Brain microvascular endothelial cell (primary cell): ENCODE results near the gene NHLRC4.

ENCODE experiments used
- DNase-seq: peaks from one replicate; pipeline ENCODE4 v3.0.0-alpha.2; 2020
- H3K27ac ChIP-seq: fragments of 250-450 bp; sonication (Bioruptor Pico); 2 replicates; pipeline ENCODE4 v1.5.1; 2020; ENCODE audit warnings: mild to moderate bottlenecking, moderate library complexity
- H3K27me3 ChIP-seq: fragments of 250-450 bp; sonication (Bioruptor Pico); replicated peaks from 2 replicates; pipeline ENCODE4 v1.5.1; 2020; ENCODE audit warnings: mild to moderate bottlenecking
- H3K36me3 ChIP-seq: fragments of 250-450 bp; sonication (Bioruptor Pico); replicated peaks from 2 replicates; pipeline ENCODE4 v1.5.1; 2020; ENCODE audit warnings: mild to moderate bottlenecking
- H3K4me3 ChIP-seq: 2 replicates; pipeline ENCODE4 v1.5.1; 2011; ENCODE audit warnings: low read depth, mild to moderate bottlenecking, control low read depth, low read length, moderate library complexity
- in situ Hi-C: cut with HindIII; loops from 2 replicates; pipeline ENCODE4 v1.10.0; 2017; ENCODE audit warnings: low sequenced_read_pairs, low pct_ligation_motif_present
- TF ChIP-seq, protein P1 (sequence below): IDR thresholded peaks from 2 replicates; pipeline ENCODE4 v1.5.1; 2011; ENCODE audit warnings: low read depth, mild to moderate bottlenecking, moderate library complexity, low read length, control low read depth, inconsistent platforms; ENCODE audit errors: missing control alignments

NHLRC4 gene

DNA sequence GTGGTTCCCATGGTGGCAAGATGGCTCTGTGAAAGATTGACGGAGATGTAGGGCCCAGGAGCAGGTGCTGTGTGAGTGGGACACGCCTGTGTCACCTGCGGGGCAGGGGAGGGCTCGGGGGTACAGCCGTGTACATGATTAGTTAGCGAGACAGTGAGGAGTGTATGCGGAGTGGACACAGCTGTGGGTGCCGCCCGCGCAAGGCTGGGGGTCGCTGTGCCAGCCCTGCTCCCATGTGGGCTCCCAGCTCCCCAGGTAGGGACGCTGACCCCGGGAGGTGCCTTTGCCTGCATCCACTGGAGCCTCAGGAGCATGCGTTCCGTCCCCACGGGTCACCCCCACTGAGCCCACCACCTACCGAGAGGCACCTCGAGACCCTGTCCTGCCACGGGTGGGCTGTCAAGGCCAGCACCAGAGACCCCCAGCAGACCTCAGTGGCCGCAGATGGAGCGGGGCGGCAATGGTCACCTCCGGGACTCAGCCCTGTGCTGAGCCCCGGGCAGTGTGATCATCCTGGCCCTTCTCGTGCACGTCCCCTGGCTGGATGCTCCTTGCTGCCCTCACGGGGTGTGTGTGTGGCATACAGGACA lies 31.9 kb upstream of the NHLRC4 start:
- Histone ChIP-seq H3K4me3 (no peak overlapping the region), H3K27me3 (no peaks in the 10 kb centered on the region), H3K36me3 (peaks cover 8% of the 10 kb centered on the region), H3K27ac (peak overlapping the region; percentile 24)
- TF ChIP-seq, protein P1, sequence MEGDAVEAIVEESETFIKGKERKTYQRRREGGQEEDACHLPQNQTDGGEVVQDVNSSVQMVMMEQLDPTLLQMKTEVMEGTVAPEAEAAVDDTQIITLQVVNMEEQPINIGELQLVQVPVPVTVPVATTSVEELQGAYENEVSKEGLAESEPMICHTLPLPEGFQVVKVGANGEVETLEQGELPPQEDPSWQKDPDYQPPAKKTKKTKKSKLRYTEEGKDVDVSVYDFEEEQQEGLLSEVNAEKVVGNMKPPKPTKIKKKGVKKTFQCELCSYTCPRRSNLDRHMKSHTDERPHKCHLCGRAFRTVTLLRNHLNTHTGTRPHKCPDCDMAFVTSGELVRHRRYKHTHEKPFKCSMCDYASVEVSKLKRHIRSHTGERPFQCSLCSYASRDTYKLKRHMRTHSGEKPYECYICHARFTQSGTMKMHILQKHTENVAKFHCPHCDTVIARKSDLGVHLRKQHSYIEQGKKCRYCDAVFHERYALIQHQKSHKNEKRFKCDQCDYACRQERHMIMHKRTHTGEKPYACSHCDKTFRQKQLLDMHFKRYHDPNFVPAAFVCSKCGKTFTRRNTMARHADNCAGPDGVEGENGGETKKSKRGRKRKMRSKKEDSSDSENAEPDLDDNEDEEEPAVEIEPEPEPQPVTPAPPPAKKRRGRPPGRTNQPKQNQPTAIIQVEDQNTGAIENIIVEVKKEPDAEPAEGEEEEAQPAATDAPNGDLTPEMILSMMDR = no peak
- in situ Hi-C loops = no loop called here
- DNase-seq = no peak

DNA sequence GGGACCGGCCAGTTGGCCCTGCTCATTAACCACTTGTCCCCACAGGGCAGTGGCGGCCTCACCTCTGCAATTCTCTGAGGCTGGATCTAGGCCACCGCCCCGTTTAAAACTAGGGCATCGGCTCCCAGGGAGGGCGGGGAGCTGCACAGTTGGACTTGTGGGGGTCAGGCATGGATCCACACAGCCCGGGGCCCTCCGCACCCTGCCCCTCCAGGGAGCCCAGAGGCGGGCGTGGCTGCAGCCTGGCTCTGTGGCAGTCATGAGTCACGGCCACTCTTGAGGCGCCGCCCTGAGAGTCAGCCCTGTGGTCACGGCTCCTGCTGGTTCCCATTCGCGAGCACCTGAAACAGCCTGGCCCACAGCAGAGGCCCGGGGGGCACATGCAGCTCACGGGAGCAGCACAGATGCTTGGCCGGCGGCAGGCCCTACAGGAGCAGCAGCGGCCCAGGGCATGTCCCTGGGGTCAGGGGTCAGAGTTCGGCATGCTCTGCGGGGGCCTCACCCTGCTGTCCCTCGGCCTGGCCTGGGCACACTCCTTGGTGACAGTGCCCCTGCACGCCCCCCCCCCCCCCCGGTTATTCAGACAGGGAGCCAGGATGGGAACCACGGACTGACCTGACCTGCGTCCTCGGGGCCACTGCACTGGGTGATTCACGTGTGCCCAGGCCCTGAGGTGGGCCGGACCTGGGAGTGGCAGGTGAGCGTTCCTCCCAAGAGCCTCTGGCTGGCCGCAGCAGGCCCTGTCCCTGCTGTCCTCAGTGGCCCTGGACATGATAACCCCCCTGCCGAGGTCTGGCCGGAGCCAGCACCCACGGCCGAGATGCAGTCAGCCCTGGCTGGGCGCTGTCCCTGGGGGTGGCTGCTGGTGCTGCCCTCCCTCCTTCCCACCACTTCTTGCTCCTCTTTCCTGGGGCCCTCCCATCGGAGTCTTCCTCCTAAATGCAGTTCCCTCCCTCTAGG lies 31.1 kb upstream of the NHLRC4 start:
- H3K4me3 ChIP-seq = no peak overlapping the region
- peak; percentile 69 for DNase-seq
- H3K36me3 ChIP-seq = peaks cover 8% of the 10 kb centered on the region
- H3K27me3 ChIP-seq = no peaks in the 10 kb centered on the region
- H3K27ac ChIP-seq = peak overlapping the region; percentile 24
- in situ Hi-C loops = no loop called here
- TF ChIP-seq, protein P1 = no peak

GRCh38 chr16:536746-537145 lies 30.1 kb upstream of the NHLRC4 start:
- no peak overlapping the region for H3K4me3 ChIP-seq
- no peak for DNase-seq
- peaks cover 8% of the 10 kb centered on the region for H3K36me3 ChIP-seq
- H3K27ac ChIP-seq = no peak overlapping the region
- in situ Hi-C loops = no loop called here
- TF ChIP-seq, protein P1 = no peak
- H3K27me3 ChIP-seq = no peaks in the 10 kb centered on the region

DNA sequence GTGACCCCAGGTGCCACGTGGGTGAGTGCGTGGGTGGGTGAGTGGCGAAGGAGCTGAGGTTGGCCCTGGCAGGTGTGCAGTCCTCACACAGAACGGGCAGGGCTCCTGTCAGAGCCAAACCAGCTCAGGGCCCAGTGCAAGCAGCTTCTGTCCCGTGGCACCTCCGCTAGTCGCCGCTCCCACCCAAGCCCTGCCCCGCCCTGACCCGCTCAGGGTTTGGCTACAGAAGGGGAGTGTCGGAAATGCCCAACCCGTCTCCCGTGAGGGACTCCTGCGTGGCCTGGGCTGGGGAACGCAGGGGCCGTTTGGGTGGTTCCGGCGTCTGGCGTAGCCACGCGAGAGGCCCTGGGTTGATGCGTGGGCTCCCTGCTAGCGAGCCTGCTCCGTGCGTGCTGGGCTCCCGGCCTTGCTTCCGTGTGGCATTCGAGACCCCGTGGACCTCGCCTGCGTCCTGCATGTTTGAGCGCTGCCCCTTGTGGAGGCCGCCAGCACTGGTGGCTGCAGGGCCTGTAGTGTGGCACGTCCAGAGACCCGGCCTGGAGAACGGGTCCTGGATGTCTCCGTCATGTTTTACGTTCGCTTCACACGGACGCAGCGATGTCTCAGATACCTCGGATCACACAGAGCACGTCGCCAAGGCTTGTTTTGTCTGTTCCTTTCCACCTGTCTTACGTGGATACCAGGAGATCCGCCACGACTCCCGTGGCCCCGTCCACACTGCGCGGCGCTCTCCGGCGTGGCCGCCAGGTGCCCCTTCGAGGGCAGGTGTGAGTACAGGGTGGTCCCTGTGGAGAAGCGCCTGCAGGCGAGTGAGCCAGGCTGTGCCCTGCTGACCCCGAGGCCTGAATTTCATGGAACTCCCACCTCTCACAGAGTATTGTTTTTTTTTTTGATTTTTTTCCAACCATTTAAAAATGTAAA lies 29.1 kb upstream of the NHLRC4 start:
- H3K36me3 ChIP-seq = peaks cover 8% of the 10 kb centered on the region
- TF ChIP-seq, protein P1 = peak; percentile 31
- in situ Hi-C loops = no loop called here
- H3K27ac ChIP-seq = no peak overlapping the region
- DNase-seq = no peak
- no peaks in the 10 kb centered on the region for H3K27me3 ChIP-seq
- H3K4me3 ChIP-seq = no peak overlapping the region

DNA sequence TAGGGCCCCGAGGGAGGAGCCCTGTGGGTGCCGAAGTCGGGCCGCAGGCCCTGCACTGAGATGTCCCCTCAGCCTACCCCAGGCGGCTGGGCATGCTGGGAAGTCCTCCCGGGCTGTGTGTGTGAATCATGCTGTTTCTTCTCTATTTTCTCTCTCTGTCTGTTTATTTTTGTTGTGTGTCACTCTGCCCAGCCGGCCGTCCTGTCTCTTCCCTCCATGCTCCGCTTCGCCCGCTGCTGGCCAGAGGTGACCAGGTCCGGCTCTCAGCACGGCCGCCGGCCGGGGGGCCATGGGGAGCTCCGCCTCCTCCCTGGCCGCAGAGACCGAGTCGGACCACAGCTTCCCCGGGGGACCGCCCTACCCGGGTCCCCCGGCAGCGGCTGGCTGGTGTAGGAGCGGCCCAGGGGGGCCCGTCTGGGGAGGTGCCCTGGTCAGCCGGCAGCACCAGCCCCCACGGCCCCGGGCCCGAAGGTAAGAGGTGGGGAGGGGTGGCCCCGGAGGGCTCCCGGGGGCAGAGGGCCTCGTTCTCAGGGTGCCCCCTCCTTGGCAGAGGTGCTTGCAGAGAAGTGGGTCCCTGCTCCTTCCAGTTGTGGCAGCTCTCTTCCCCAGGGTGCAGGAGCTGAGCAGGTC lies 26.8 kb upstream of the NHLRC4 start:
- no peak overlapping the region for H3K4me3 ChIP-seq
- TF ChIP-seq, protein P1 = peak; percentile 54
- no peaks in the 10 kb centered on the region for H3K27me3 ChIP-seq
- in situ Hi-C loops = no loop called here
- H3K36me3 ChIP-seq = peaks cover 8% of the 10 kb centered on the region
- DNase-seq = peak; percentile 76
- H3K27ac ChIP-seq = peak overlapping the region; percentile 40
